ENCODE data around the gene LARP1.

GRCh38 chr5:154767576-154767975 is 12.4 kb downstream of the LARP1 start:
- no peak for TF ChIP-seq CTCF (IDR thresholded peaks at IDR 0.05; ENCODE audit: insufficient read depth, low read depth, low read length)
- TF ChIP-seq EZH2 (IDR thresholded peaks at IDR 0.05; ENCODE audit: insufficient read depth, low read length) = no peak

Data from astrocyte (in vitro differentiated cells and primary cell).